GM06990 (cell line): Measurements from ENCODE around the gene MALRD1.

ENCODE experiments used
- DNase-seq: peaks from one replicate; pipeline ENCODE4 v3.0.0-alpha.2; 2011; ENCODE audit not compliant: insufficient read length; ENCODE audit errors: extremely low read depth
- H3K27me3 ChIP-seq: replicated peaks from 2 replicates; pipeline ENCODE4 v1.6.0; 2011; ENCODE audit warnings: low read length; ENCODE audit not compliant: control insufficient read depth, insufficient read depth
- H3K36me3 ChIP-seq: 2 replicates; pipeline ENCODE4 v1.5.1; 2011; ENCODE audit warnings: low read length; ENCODE audit not compliant: control insufficient read depth, insufficient read depth
- H3K4me3 ChIP-seq: replicated peaks from 2 replicates; pipeline ENCODE4 v1.5.1; 2011; ENCODE audit warnings: low read depth, mild to moderate bottlenecking, control low read depth, low read length
- CTCF ChIP-seq: IDR thresholded peaks from 2 replicates; pipeline ENCODE4 v1.5.1; 2011; ENCODE audit warnings: low read length, control low read depth, mild to moderate bottlenecking, inconsistent platforms; ENCODE audit not compliant: insufficient read depth, poor library complexity, severe bottlenecking

Gene MALRD1

DNA sequence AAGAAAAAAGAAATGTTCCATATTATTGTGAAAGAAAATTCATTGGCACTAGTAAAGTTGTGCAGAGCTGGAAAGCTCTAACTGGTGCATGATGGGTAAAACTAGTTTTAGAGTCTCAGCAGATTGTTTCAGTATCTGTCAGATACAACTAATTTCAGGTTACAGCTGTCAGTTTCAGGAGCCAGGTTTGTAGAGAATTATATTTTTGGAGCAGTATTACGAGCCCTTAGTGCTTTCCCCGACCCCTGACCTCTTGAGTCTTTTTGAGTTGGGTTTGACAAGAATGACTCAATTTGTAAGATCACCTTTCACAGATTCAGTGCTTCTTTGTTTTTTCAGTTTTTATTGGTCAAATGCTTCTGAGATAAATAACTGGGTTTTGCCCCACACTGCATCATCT, 401.3 kb downstream of the MALRD1 start:
- DNase-seq: no peak
- no peak overlapping the region for H3K4me3 ChIP-seq
- TF ChIP-seq CTCF: no peak
- H3K27me3 ChIP-seq: no peaks in the 10 kb centered on the region
- H3K36me3 ChIP-seq: no peaks in the 10 kb centered on the region

DNA sequence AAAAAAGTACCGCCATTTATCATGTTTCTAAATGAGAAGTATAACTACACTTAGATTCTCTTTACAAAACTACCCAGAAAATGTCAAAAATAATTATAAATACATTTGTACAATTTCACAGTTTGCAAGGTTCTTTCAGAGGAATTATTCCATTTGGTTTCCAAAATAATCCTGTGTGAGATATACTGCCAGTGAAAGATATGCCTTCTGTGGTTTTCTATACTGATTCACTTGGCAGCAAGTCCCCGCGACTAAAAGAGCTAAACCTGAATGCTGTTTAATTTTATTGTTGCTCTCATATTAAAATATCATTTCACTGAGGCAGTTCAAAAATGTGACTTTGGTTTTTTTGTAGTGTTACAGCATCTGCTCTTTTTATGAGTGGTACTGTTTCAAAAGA, 402.8 kb downstream of the MALRD1 start:
- Histone ChIP-seq H3K27me3 (no peaks in the 10 kb centered on the region), H3K4me3 (no peak overlapping the region), H3K36me3 (no peaks in the 10 kb centered on the region)
- no peak for TF ChIP-seq CTCF
- DNase-seq: no peak

DNA sequence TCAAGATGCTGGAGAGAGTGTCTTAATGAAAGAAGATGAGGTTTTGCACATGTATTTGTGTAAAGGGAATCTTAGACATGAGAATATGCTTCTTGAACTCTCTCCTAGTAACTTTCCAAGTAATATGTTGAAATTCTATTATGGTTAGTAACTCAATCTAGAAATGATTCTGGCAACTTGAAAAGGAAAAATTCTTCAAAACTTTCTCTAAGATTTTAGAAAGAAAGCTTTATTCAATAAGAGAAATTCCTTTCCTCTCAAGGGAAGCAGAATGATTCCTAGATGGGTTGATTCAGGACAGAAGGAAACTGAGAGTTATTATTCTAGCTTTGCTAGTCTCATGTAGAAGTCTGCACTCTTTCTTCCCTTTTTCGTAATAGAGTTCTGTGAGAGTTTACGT, 403.3 kb downstream of the MALRD1 start:
- TF ChIP-seq CTCF: no peak
- no peak for DNase-seq
- no peak overlapping the region for H3K4me3 ChIP-seq
- no peaks in the 10 kb centered on the region for H3K27me3 ChIP-seq
- H3K36me3 ChIP-seq: no peaks in the 10 kb centered on the region

- TF ChIP-seq CTCF: no peak
- no peaks in the 10 kb centered on the region for H3K27me3 ChIP-seq
- no peaks in the 10 kb centered on the region for H3K36me3 ChIP-seq
- H3K4me3 ChIP-seq: no peak overlapping the region
- DNase-seq: no peak
These were observed 405.4 kb downstream of the MALRD1 start for GRCh38 chr10:19453967-19454366.

DNA sequence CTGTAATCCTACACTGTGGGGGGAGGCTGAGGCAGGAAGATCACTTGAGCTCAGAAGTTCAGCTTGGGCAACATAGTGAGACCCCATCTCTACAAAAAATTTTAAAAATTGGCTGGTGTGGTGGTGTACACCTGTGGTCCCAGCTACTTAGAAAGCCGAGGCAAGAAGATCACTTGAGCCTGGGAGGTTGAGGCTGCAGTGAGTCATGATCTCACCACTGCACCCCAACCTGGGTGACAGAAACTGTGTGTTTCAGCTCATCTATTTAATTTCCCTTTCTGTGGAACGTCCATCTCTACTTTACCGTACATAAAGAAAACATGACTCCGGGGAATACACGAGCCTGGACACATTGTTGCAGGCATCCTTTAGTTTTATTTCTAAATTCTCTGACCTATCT, 413.0 kb downstream of the MALRD1 start:
- H3K27me3 ChIP-seq: no peaks in the 10 kb centered on the region
- H3K4me3 ChIP-seq: no peak overlapping the region
- H3K36me3 ChIP-seq: no peaks in the 10 kb centered on the region
- no peak for DNase-seq
- TF ChIP-seq CTCF: no peak

DNA sequence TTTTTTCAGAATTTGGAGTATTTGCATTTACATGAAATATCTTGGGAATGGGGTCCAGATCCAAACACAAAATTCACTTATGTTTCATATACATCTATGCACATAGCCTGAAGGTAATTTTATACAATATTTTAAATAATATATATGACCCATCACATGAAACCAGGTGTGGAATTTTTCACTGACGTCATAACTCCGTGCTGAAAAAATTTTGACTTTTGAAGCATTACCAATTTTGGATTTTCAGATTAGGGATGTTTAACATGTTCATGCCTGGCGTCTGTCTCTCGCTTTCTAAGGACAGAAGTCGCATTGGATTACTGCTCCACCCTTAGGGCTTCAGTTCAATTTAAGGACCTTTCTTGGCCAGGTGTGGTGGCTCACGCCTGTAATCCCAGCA, 418.1 kb downstream of the MALRD1 start:
- Histone ChIP-seq H3K4me3 (no peak overlapping the region), H3K27me3 (no peaks in the 10 kb centered on the region), H3K36me3 (no peaks in the 10 kb centered on the region)
- DNase-seq: no peak
- no peak for TF ChIP-seq CTCF
